HepG2 (cell line): Measurements from ENCODE around the gene NT5C1B. TPM values are rescaled to one million over a fixed set of nuclear protein-coding genes. Genes with fewer than 3 reads are reported as not detected.

Source experiments
- CREM ChIP-seq, 2 experiments: sonication (generic) in 1 of 2; formaldehyde crosslinking in 1 of 2; IDR thresholded peaks; 2 replicates each; pipeline versions ENCODE4 v1.4.0 to v1.6.1; 2016 to 2020; ENCODE audit warnings: antibody characterized with exemption in 1 of 2, mild to moderate bottlenecking in 1 of 2, missing genetic modification reagents in 1 of 2
- EEA1 ChIP-seq: sonication (generic); formaldehyde crosslinking; IDR thresholded peaks from 2 replicates; pipeline ENCODE4 v1.5.1; 2020; ENCODE audit warnings: mild to moderate bottlenecking, missing genetic modification reagents, borderline replicate concordance
- JUN ChIP-seq: sonication (generic); formaldehyde crosslinking; IDR thresholded peaks from 2 replicates; pipeline ENCODE4 v1.4.0; 2020; ENCODE audit warnings: mild to moderate bottlenecking, missing genetic modification reagents
- MTA1 ChIP-seq: sonication (generic); formaldehyde crosslinking; IDR thresholded peaks from 2 replicates; pipeline ENCODE4 v1.4.0; 2020; ENCODE audit warnings: missing genetic modification reagents, mild to moderate bottlenecking, borderline replicate concordance
- POGZ ChIP-seq: sonication (generic); formaldehyde crosslinking; IDR thresholded peaks from 2 replicates; pipeline ENCODE4 v1.4.0; 2020; ENCODE audit warnings: mild to moderate bottlenecking, missing genetic modification reagents
- RBFOX2 ChIP-seq: fragments of 200-400 bp; formaldehyde crosslinking; IDR thresholded peaks from 2 replicates; pipeline ENCODE4 v1.6.1; 2017; ENCODE audit warnings: low read depth, mild to moderate bottlenecking, low read length
- REXO4 ChIP-seq: sonication (generic); formaldehyde crosslinking; IDR thresholded peaks from 2 replicates; pipeline ENCODE4 v1.8.0; 2022; ENCODE audit warnings: missing genetic modification reagents, mild to moderate bottlenecking, borderline replicate concordance
- RFXAP ChIP-seq: sonication (generic); formaldehyde crosslinking; IDR thresholded peaks from 2 replicates; pipeline ENCODE4 v1.4.0; 2020; ENCODE audit warnings: missing genetic modification reagents, borderline replicate concordance
- SYNCRIP ChIP-seq: fragments of 200-400 bp; formaldehyde crosslinking; IDR thresholded peaks from 2 replicates; pipeline ENCODE4 v1.6.1; 2018; ENCODE audit warnings: mild to moderate bottlenecking, low read depth, low read length; ENCODE audit not compliant: insufficient read depth
- ZNF275 ChIP-seq: sonication (generic); formaldehyde crosslinking; IDR thresholded peaks from 2 replicates; pipeline ENCODE4 v1.8.0; 2022; ENCODE audit warnings: missing genetic modification reagents, mild to moderate bottlenecking, inconsistent platforms, borderline replicate concordance
- ZNF556 ChIP-seq: sonication (generic); formaldehyde crosslinking; IDR thresholded peaks from 2 replicates; pipeline ENCODE4 v1.4.0; 2020; ENCODE audit warnings: mild to moderate bottlenecking, missing genetic modification reagents, borderline replicate concordance
- polyA plus RNA-seq, 8 experiments: library from polyadenylated mRNA; depleted of rRNA in 3 of 8; stranded (reverse) in 7 of 8; unstranded in 1 of 8; fragments of >200 nt; fragmentation: Illumina TruSeq in 4 of 8; extraction: Trizol in 4 of 8; gene quantifications; 2 replicates each; pipeline versions ENCODE4 v1.2.1 to v1.2.3, GENCODE V29; 2011 to 2016; ENCODE audit warnings: low read depth in 4 of 8, missing spikeins in 1 of 8, mixed read lengths in 1 of 8; ENCODE audit not compliant: insufficient read depth in 1 of 8
- total RNA-seq, 5 experiments: library from RNA; depleted of rRNA; stranded (reverse); fragments of >200 nt; fragmentation: Illumina TruSeq; extraction: Trizol; gene quantifications; 2 replicates each; pipeline ENCODE4 v1.2.3, GENCODE V29; 2016; ENCODE audit warnings: low read depth in 1 of 5
- TF ChIP-seq, protein P1 (sequence below): sonication (generic); formaldehyde crosslinking; IDR thresholded peaks from 2 replicates; pipeline ENCODE4 v1.4.0; 2020; ENCODE audit warnings: mild to moderate bottlenecking, missing genetic modification reagents, borderline replicate concordance
- TF ChIP-seq, protein P2 (sequence below): sonication (generic); formaldehyde crosslinking; conservative IDR thresholded peaks from 2 replicates; pipeline ENCODE4 v1.8.0; 2022; ENCODE audit warnings: mild to moderate bottlenecking, moderate library complexity, missing genetic modification reagents
- TF ChIP-seq, protein P3 (sequence below): sonication (generic); formaldehyde crosslinking; IDR thresholded peaks from 2 replicates; pipeline ENCODE4 v1.4.0; 2020; ENCODE audit warnings: missing genetic modification reagents
- TF ChIP-seq, protein P4 (sequence below): sonication (generic); formaldehyde crosslinking; IDR thresholded peaks from 2 replicates; pipeline ENCODE4 v1.4.0; 2020; ENCODE audit warnings: mild to moderate bottlenecking, missing genetic modification reagents, borderline replicate concordance

NT5C1B gene
- total and polyA plus RNA-seq, 2 of the 13 experiments (the other 11 are each of a cell fraction or from before 2014, with no cell fraction given) = not detected

DNA sequence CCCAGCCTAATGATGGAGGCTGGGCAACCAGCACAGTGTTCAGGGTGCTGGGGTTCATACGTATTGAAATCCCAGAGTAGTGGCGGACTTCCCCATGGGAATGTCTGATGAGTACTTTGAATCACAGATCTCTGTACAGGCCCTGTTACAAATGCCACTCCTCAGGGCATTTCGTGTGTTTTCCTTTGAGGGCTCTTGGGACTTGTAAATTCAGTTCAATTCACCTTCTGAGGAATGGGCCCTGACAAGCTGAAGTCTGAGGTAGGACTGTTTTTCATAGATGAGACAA lies 28.6 kb downstream of the NT5C1B start (continued):
- TF ChIP-seq, protein P1, sequence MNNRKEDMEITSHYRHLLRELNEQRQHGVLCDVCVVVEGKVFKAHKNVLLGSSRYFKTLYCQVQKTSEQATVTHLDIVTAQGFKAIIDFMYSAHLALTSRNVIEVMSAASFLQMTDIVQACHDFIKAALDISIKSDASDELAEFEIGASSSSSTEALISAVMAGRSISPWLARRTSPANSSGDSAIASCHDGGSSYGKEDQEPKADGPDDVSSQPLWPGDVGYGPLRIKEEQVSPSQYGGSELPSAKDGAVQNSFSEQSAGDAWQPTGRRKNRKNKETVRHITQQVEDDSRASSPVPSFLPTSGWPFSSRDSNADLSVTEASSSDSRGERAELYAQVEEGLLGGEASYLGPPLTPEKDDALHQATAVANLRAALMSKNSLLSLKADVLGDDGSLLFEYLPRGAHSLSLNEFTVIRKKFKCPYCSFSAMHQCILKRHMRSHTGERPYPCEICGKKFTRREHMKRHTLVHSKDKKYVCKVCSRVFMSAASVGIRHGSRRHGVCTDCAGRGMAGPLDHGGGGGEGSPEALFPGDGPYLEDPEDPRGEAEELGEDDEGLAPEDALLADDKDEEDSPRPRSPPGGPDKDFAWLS (CRISPR knock-in tag) = no peak
- TF ChIP-seq CREM (IDR thresholded peaks at IDR 0.05) (no peak), CREM (CRISPR knock-in tag; IDR thresholded peaks at IDR 0.05) (no peak), ZNF275 (peak; percentile 8; the same call in 1 of the 2 replicates), MTA1 (CRISPR knock-in tag) (no peak), SYNCRIP (no peak), JUN (CRISPR knock-in tag) (no peak), EEA1 (CRISPR knock-in tag) (no peak), RFXAP (CRISPR knock-in tag) (no peak), RBFOX2 (no peak), POGZ (CRISPR knock-in tag) (0 out of 2 replicates have a peak, but pooled peaks have one; percentile 9), ZNF556 (no peak), REXO4 (CRISPR knock-in tag) (no peak)
- TF ChIP-seq, protein P2, sequence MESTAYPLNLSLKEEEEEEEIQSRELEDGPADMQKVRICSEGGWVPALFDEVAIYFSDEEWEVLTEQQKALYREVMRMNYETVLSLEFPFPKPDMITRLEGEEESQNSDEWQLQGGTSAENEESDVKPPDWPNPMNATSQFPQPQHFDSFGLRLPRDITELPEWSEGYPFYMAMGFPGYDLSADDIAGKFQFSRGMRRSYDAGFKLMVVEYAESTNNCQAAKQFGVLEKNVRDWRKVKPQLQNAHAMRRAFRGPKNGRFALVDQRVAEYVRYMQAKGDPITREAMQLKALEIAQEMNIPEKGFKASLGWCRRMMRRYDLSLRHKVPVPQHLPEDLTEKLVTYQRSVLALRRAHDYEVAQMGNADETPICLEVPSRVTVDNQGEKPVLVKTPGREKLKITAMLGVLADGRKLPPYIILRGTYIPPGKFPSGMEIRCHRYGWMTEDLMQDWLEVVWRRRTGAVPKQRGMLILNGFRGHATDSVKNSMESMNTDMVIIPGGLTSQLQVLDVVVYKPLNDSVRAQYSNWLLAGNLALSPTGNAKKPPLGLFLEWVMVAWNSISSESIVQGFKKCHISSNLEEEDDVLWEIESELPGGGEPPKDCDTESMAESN (CRISPR knock-in tag) = no peak
- TF ChIP-seq, protein P3, sequence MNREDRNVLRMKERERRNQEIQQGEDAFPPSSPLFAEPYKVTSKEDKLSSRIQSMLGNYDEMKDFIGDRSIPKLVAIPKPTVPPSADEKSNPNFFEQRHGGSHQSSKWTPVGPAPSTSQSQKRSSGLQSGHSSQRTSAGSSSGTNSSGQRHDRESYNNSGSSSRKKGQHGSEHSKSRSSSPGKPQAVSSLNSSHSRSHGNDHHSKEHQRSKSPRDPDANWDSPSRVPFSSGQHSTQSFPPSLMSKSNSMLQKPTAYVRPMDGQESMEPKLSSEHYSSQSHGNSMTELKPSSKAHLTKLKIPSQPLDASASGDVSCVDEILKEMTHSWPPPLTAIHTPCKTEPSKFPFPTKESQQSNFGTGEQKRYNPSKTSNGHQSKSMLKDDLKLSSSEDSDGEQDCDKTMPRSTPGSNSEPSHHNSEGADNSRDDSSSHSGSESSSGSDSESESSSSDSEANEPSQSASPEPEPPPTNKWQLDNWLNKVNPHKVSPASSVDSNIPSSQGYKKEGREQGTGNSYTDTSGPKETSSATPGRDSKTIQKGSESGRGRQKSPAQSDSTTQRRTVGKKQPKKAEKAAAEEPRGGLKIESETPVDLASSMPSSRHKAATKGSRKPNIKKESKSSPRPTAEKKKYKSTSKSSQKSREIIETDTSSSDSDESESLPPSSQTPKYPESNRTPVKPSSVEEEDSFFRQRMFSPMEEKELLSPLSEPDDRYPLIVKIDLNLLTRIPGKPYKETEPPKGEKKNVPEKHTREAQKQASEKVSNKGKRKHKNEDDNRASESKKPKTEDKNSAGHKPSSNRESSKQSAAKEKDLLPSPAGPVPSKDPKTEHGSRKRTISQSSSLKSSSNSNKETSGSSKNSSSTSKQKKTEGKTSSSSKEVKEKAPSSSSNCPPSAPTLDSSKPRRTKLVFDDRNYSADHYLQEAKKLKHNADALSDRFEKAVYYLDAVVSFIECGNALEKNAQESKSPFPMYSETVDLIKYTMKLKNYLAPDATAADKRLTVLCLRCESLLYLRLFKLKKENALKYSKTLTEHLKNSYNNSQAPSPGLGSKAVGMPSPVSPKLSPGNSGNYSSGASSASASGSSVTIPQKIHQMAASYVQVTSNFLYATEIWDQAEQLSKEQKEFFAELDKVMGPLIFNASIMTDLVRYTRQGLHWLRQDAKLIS = no peak
- TF ChIP-seq, protein P4, sequence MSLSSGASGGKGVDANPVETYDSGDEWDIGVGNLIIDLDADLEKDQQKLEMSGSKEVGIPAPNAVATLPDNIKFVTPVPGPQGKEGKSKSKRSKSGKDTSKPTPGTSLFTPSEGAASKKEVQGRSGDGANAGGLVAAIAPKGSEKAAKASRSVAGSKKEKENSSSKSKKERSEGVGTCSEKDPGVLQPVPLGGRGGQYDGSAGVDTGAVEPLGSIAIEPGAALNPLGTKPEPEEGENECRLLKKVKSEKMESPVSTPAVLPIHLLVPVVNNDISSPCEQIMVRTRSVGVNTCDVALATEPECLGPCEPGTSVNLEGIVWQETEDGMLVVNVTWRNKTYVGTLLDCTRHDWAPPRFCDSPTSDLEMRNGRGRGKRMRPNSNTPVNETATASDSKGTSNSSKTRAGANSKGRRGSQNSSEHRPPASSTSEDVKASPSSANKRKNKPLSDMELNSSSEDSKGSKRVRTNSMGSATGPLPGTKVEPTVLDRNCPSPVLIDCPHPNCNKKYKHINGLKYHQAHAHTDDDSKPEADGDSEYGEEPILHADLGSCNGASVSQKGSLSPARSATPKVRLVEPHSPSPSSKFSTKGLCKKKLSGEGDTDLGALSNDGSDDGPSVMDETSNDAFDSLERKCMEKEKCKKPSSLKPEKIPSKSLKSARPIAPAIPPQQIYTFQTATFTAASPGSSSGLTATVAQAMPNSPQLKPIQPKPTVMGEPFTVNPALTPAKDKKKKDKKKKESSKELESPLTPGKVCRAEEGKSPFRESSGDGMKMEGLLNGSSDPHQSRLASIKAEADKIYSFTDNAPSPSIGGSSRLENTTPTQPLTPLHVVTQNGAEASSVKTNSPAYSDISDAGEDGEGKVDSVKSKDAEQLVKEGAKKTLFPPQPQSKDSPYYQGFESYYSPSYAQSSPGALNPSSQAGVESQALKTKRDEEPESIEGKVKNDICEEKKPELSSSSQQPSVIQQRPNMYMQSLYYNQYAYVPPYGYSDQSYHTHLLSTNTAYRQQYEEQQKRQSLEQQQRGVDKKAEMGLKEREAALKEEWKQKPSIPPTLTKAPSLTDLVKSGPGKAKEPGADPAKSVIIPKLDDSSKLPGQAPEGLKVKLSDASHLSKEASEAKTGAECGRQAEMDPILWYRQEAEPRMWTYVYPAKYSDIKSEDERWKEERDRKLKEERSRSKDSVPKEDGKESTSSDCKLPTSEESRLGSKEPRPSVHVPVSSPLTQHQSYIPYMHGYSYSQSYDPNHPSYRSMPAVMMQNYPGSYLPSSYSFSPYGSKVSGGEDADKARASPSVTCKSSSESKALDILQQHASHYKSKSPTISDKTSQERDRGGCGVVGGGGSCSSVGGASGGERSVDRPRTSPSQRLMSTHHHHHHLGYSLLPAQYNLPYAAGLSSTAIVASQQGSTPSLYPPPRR = 0 out of 2 replicates have a peak, but pooled peaks have one; percentile 0
